ENCODE measurements around the gene WNT3A. TPM values are rescaled to one million over a fixed set of nuclear protein-coding genes. Genes with fewer than 3 reads are reported as not detected.

The WNT3A gene
- total RNA-seq, 1 donor, result not detected

GRCh38 chr1:228004856-228005462 is 1.8 kb upstream of the WNT3A start:
- DNase-seq (ENCODE audit: low read depth), result no peak
- no peak overlapping the region for H3K4me3 ChIP-seq (ENCODE audit: low read depth, low read length)
- TF ChIP-seq CTCF (IDR thresholded peaks at IDR 0.05; ENCODE audit: insufficient read depth, low read depth, low read length), result no peak

- DNase-seq (ENCODE audit: low read depth), result no peak
- no peak overlapping the region for H3K4me3 ChIP-seq (ENCODE audit: low read depth, low read length)
- no peak for TF ChIP-seq CTCF (IDR thresholded peaks at IDR 0.05; ENCODE audit: insufficient read depth, low read depth, low read length)
Observed at GRCh38 chr1:228005511-228006033, 1.2 kb upstream of the WNT3A start.

GRCh38 chr1:228006034-228006785 is 588 bp upstream of the WNT3A start:
- DNase-seq (ENCODE audit: low read depth), result no peak
- TF ChIP-seq CTCF (IDR thresholded peaks at IDR 0.05; ENCODE audit: insufficient read depth, low read depth, low read length), result no peak
- H3K4me3 ChIP-seq (ENCODE audit: low read depth, low read length), result no peak overlapping the region

- no peak overlapping the region for H3K4me3 ChIP-seq (ENCODE audit: low read depth, low read length)
- DNase-seq (ENCODE audit: low read depth), result no peak
- no peak for TF ChIP-seq CTCF (IDR thresholded peaks at IDR 0.05; ENCODE audit: insufficient read depth, low read depth, low read length)
Observed at GRCh38 chr1:228007049-228007800, 427 bp downstream of the WNT3A start.

- no peak overlapping the region for H3K4me3 ChIP-seq (ENCODE audit: low read depth, low read length)
- no peak for DNase-seq (ENCODE audit: low read depth)
- no peak for TF ChIP-seq CTCF (IDR thresholded peaks at IDR 0.05; ENCODE audit: insufficient read depth, low read depth, low read length)
Observed at GRCh38 chr1:228007801-228008341, 1.1 kb downstream of the WNT3A start.

- DNase-seq (ENCODE audit: low read depth), result no peak
- H3K4me3 ChIP-seq (ENCODE audit: low read depth, low read length), result no peak overlapping the region
- TF ChIP-seq CTCF (IDR thresholded peaks at IDR 0.05; ENCODE audit: insufficient read depth, low read depth, low read length), result no peak
Observed at GRCh38 chr1:228008391-228009115, 1.8 kb downstream of the WNT3A start.

All from fibroblast of villous mesenchyme (primary cell).